GM12878 (cell line): ENCODE measurements around the gene ADAMTSL3.

Experiments used
- BMI1 ChIP-seq: fragments of 450-650 bp; IDR thresholded peaks from 2 replicates; pipeline ENCODE4 v1.6.1; 2016; ENCODE audit warnings: mild to moderate bottlenecking, moderate library complexity, borderline replicate concordance
- CBX3 ChIP-seq: fragments of 200-600 bp; sonication (generic); IDR thresholded peaks from 2 replicates; pipeline ENCODE4 v1.6.1; 2016; ENCODE audit warnings: low read depth, borderline replicate concordance
- CTCF ChIP-seq, 3 experiments: IDR thresholded peaks in 2 of 3; conservative IDR thresholded peaks in 1 of 3; 2 replicates each; pipeline ENCODE4 v1.5.1; 2011; ENCODE audit warnings: low read depth in 3 of 3, low read length in 3 of 3, mild to moderate bottlenecking in 3 of 3, control low read depth in 2 of 3, moderate library complexity in 2 of 3, inconsistent platforms in 1 of 3, mixed read lengths in 1 of 3; ENCODE audit not compliant: control insufficient read depth in 2 of 3, insufficient read depth in 1 of 3; ENCODE audit errors: extremely low read depth in 1 of 3
- EZH2 ChIP-seq: IDR thresholded peaks from 2 replicates; pipeline ENCODE4 v1.6.1; 2012; ENCODE audit warnings: low read depth, mild to moderate bottlenecking, control low read depth, inconsistent platforms, low read length, borderline replicate concordance; ENCODE audit not compliant: control insufficient read depth
- JUND ChIP-seq: IDR thresholded peaks from 2 replicates; pipeline ENCODE4 v1.6.1; 2012; ENCODE audit warnings: low read depth, mild to moderate bottlenecking, low read length, improper control_type of control experiment, moderate library complexity
- MXI1 ChIP-seq: fragments of 150-350 bp; IDR thresholded peaks from 2 replicates; pipeline ENCODE4 v1.6.1; 2011; ENCODE audit warnings: low read depth, mild to moderate bottlenecking, inconsistent platforms, low read length, improper control_type of control experiment
- RAD21 ChIP-seq: IDR thresholded peaks from 2 replicates; pipeline ENCODE4 v1.6.1; 2011; ENCODE audit warnings: mild to moderate bottlenecking, low read depth, low read length, moderate library complexity; ENCODE audit not compliant: insufficient read depth
- RB1 ChIP-seq: fragments of 450-650 bp; formaldehyde crosslinking; IDR thresholded peaks from 2 replicates; pipeline ENCODE4 v1.6.1; 2017; ENCODE audit warnings: mild to moderate bottlenecking, borderline replicate concordance
- TARDBP ChIP-seq: IDR thresholded peaks from 2 replicates; pipeline ENCODE4 v1.6.1; 2016; ENCODE audit warnings: borderline replicate concordance
- YY1 ChIP-seq: IDR thresholded peaks from 2 replicates; pipeline ENCODE4 v1.6.1; 2011; ENCODE audit warnings: low read depth, mild to moderate bottlenecking, low read length
- ZNF274 ChIP-seq: IDR thresholded peaks from one replicate; pipeline ENCODE4 v1.8.0; 2011; ENCODE audit not compliant: insufficient read length, insufficient read depth
- TF ChIP-seq, protein P1 (sequence below): fragments of 450-650 bp; IDR thresholded peaks from 2 replicates; pipeline ENCODE4 v1.6.1; 2016; ENCODE audit warnings: mild to moderate bottlenecking

DNA sequence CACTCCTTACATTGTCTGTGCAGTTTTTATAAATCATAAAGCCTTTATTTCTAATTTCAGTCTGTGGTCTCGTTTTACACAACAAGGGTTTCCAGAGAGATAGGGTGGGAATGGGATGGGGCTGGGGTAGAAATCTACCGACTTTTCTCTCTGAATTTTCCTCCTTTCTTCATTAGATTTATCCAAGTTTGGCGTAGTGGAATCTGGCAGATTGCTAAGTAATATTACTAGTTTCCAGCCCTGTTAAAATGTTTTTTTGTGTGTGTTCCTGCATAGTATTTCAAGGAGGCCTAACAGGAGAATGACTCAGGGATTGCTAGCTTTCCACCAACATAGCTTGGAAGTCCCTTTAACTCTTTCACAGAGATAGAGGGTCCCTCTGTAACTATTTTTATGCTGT is 396.2 kb downstream of the ADAMTSL3 start:
- no peak for TF ChIP-seq CBX3
- no peak for TF ChIP-seq RB1
- TF ChIP-seq YY1, result no peak
- no peak for TF ChIP-seq BMI1
- TF ChIP-seq, protein P1, sequence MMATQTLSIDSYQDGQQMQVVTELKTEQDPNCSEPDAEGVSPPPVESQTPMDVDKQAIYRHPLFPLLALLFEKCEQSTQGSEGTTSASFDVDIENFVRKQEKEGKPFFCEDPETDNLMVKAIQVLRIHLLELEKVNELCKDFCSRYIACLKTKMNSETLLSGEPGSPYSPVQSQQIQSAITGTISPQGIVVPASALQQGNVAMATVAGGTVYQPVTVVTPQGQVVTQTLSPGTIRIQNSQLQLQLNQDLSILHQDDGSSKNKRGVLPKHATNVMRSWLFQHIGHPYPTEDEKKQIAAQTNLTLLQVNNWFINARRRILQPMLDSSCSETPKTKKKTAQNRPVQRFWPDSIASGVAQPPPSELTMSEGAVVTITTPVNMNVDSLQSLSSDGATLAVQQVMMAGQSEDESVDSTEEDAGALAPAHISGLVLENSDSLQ, result no peak
- no peak for TF ChIP-seq ZNF274
- TF ChIP-seq RAD21, result no peak
- no peak for TF ChIP-seq MXI1
- TF ChIP-seq TARDBP, result no peak
- no peak for TF ChIP-seq EZH2
- no peak for TF ChIP-seq JUND
- TF ChIP-seq CTCF (IDR thresholded peaks at IDR 0.05 in 2 of 3, conservative IDR thresholded peaks at IDR 0.05 in 1 of 3; ENCODE audit: control insufficient read depth in 2 of 3, extremely low read depth in 1 of 3, insufficient read depth in 1 of 3, low read depth in 3 of 3, low read length in 3 of 3), result no peak
